K562 (cell line): ENCODE measurements around the gene TIFAB. TPM values are rescaled to one million over a fixed set of nuclear protein-coding genes. Genes with fewer than 3 reads are reported as not detected.

ENCODE experiments used
- ATAC-seq: fragments of 200-7000 bp; cut with Tn5 transposase; 3 replicates; pipeline ENCODE4 v1.9.1; 2020; ENCODE audit warnings: moderate library complexity
- BruUV-seq: library from RNA; stranded (reverse); fragments of 400-500 nt; replicated peaks from 2 replicates; lab custom pipeline; 2021; lab: Mats Ljungman, UMichigan
- CTCF ChIA-PET: fragments of 300-600 bp; formaldehyde crosslinking; extraction: SDS; loops from one replicate; lab custom pipeline; 2021; ENCODE audit warnings: low intra/inter-chr PET ratio; lab: Yijun Ruan, JAX
- POLR2A ChIA-PET: fragments of 300-600, 350-650 bp; sonication (Branson Sonifier 250); formaldehyde crosslinking; extraction: SDS; loops from one replicate; lab custom pipeline; 2021; ENCODE audit warnings: antibody characterized with exemption, inconsistent platforms; lab: Yijun Ruan, JAX
- DNase-seq, 4 experiments: peaks; one replicate each; pipeline versions ENCODE4 v3.0.0 to v3.0.0-alpha.2; 2011 to 2018; ENCODE audit warnings: low spot score in 3 of 4, mixed read lengths in 3 of 4; ENCODE audit errors: extremely low read depth in 1 of 4
- FAIRE-seq: peaks from 2 replicates; lab custom pipeline; 2011; peaks lifted over from hg19 to GRCh38; lab: Jason Lieb, UNC
- H2AFZ ChIP-seq: 2 replicates; pipeline ENCODE4 v1.6.0; 2011; ENCODE audit warnings: low read depth, low read length, control low read depth, inconsistent platforms
- H3K27ac ChIP-seq: fragments of 200-600 bp; 3 replicates; pipeline ENCODE4 v1.8.0; 2011; ENCODE audit warnings: low read depth, mild to moderate bottlenecking, control low read depth, inconsistent platforms, low read length, moderate library complexity, mixed read lengths; ENCODE audit errors: extremely low read depth
- H3K27me3 ChIP-seq, 2 experiments: fragments of 300-600 bp in 1 of 2; 2 replicates in 1 of 2; 3 replicates in 1 of 2; pipeline versions ENCODE4 v1.6.0 to v1.8.0; 2011; ENCODE audit warnings: inconsistent platforms in 2 of 2, low read length in 2 of 2, mild to moderate bottlenecking in 1 of 2, mixed read lengths in 1 of 2, moderate library complexity in 1 of 2; ENCODE audit not compliant: control insufficient read depth in 2 of 2, insufficient read depth in 2 of 2
- H3K36me3 ChIP-seq: fragments of 300-600 bp; 3 replicates; pipeline ENCODE4 v1.8.0; 2011; ENCODE audit warnings: mild to moderate bottlenecking, low read length, inconsistent platforms; ENCODE audit not compliant: control insufficient read depth, insufficient read depth
- H3K4me1 ChIP-seq, 2 experiments: fragments of 200-600 bp in 1 of 2; replicated peaks in 1 of 2; 2 replicates in 1 of 2; 3 replicates in 1 of 2; pipeline versions ENCODE4 v1.5.1 to v1.8.0; 2011; ENCODE audit warnings: inconsistent platforms in 2 of 2, low read length in 2 of 2, mild to moderate bottlenecking in 1 of 2, mixed read lengths in 1 of 2, moderate library complexity in 1 of 2; ENCODE audit not compliant: control insufficient read depth in 2 of 2, insufficient read depth in 2 of 2
- H3K4me2 ChIP-seq: 2 replicates; pipeline ENCODE4 v1.6.1; 2011; ENCODE audit warnings: low read length, control low read depth, inconsistent platforms, mixed read lengths; ENCODE audit not compliant: insufficient read depth
- H3K4me3 ChIP-seq: fragments of 200-600 bp; sonication (generic), shearing (Covaris generic); 2 replicates; pipeline ENCODE4 v1.5.1; 2016; ENCODE audit warnings: control low read depth, inconsistent platforms
- H3K79me2 ChIP-seq: fragments of 200-600 bp; 3 replicates; pipeline ENCODE4 v1.8.0; 2011; ENCODE audit warnings: low read length, inconsistent platforms; ENCODE audit not compliant: control insufficient read depth, insufficient read depth
- H3K9ac ChIP-seq, 2 experiments: 2 replicates each; pipeline versions ENCODE4 v1.6.0 to v1.6.1; 2011; ENCODE audit warnings: low read depth in 2 of 2, low read length in 2 of 2, control low read depth in 1 of 2, inconsistent platforms in 1 of 2, mild to moderate bottlenecking in 1 of 2, mixed read lengths in 1 of 2; ENCODE audit not compliant: insufficient read depth in 1 of 2
- H3K9me1 ChIP-seq: one replicate; pipeline ENCODE4 v1.6.0; 2011; ENCODE audit warnings: inconsistent platforms, mild to moderate bottlenecking, low read length, moderate library complexity; ENCODE audit not compliant: control insufficient read depth, insufficient read depth
- H3K9me3 ChIP-seq: replicated peaks from 2 replicates; pipeline ENCODE4 v1.5.1; 2011; ENCODE audit warnings: low read depth, low read length, inconsistent platforms; ENCODE audit not compliant: control insufficient read depth, insufficient read depth
- H4K20me1 ChIP-seq: replicated peaks from 2 replicates; pipeline ENCODE4 v1.6.1; 2011; ENCODE audit warnings: low read length, inconsistent platforms, mixed read lengths; ENCODE audit not compliant: control insufficient read depth, insufficient read depth
- HDGF ChIP-seq: fragments of 450-650 bp; IDR thresholded peaks from 2 replicates; pipeline ENCODE4 v1.6.1; 2016
- NFIX ChIP-seq: fragments of 250-450 bp; sonication (Bioruptor Pico); IDR thresholded peaks from 2 replicates; pipeline ENCODE4 v1.4.0; 2020; ENCODE audit warnings: low read depth, mild to moderate bottlenecking, moderate library complexity
- STAT6 ChIP-seq: sonication (generic); formaldehyde crosslinking; IDR thresholded peaks from 2 replicates; pipeline ENCODE4 v1.8.1; 2023; ENCODE audit warnings: mild to moderate bottlenecking, missing genetic modification reagents
- TARDBP ChIP-seq: fragments of 450-650 bp; IDR thresholded peaks from 2 replicates; pipeline ENCODE4 v1.6.1; 2016
- ZBTB7A ChIP-seq: IDR thresholded peaks from 2 replicates; pipeline ENCODE4 v1.6.1; 2011; ENCODE audit warnings: low read depth, mild to moderate bottlenecking, low read length, moderate library complexity, borderline replicate concordance; ENCODE audit not compliant: control insufficient read depth
- ZBTB8A ChIP-seq: fragments of 450-650 bp; IDR thresholded peaks from 2 replicates; pipeline ENCODE4 v1.6.1; 2018; ENCODE audit warnings: mild to moderate bottlenecking, moderate library complexity; ENCODE audit not compliant: partially characterized antibody
- WGBS: fragments of 100-300 bp; shearing (Covaris generic); methylation state at CpG from one replicate; pipeline ENCODE4 v1.1.6; 2016; ENCODE audit warnings: low coverage, mixed read lengths; ENCODE audit not compliant: insufficient coverage; ENCODE audit errors: missing lambda C conversion rate; 5-methylcytosine and 5-hydroxymethylcytosine counted together
- in situ Hi-C: fragments of 300-500 bp; cut with MboI; formaldehyde crosslinking; loops from 4 replicates; pipeline ENCODE4 v1.15.0; 2018; ENCODE audit warnings: inconsistent platforms, mixed read lengths
- intact Hi-C: fragments of 100-400 bp; cut with micrococcal nuclease; formaldehyde crosslinking; loops from 2 replicates; pipeline ENCODE4 v1.14.2; 2022
- polyA plus RNA-seq, 8 experiments: library from polyadenylated mRNA; depleted of rRNA in 4 of 8; stranded (reverse) in 5 of 8; unstranded in 3 of 8; fragments of >200 nt; fragmentation: Nextera tagmentation in 2 of 8; fragmentation: Illumina TruSeq in 1 of 8; extraction: Ambion mirVana in 2 of 8; extraction: Trizol in 1 of 8; gene quantifications; 2 replicates each; pipeline versions ENCODE4 v1.2.1 to v1.2.3, GENCODE V29; 2011 to 2014; ENCODE audit warnings: inconsistent platforms in 1 of 8, missing spikeins in 1 of 8
- total RNA-seq, 7 experiments: library from RNA; depleted of rRNA in 6 of 7; stranded (reverse); fragments of >200 nt in 6 of 7; fragmentation: Illumina TruSeq in 2 of 7; extraction: Trizol in 2 of 7; gene quantifications; 2 replicates each; pipeline versions ENCODE4 v1.2.1 to v1.2.3, GENCODE V29; 2011 to 2021; ENCODE audit warnings: low replicate concordance in 1 of 7

The TIFAB gene
- total and polyA plus RNA-seq, 9 of the 15 experiments (the other 6 are each of a cell fraction or from before 2014, with no cell fraction given) = not detected

- BruUV-seq = no TSS peak
- intact Hi-C loops (no loop called here), in situ Hi-C loops (no loop called here)
- no peak overlapping the region for H3K4me3 ChIP-seq
- H3K4me2 ChIP-seq = no peak overlapping the region
- CTCF ChIA-PET = no interaction called here
- no peak for FAIRE-seq
- no peak overlapping the region for H3K27ac ChIP-seq
- POLR2A ChIA-PET = interaction anchor here (0.6 to 2.0 kb wide), 3 partner anchors 17 to 124 kb away, joined by 3 to 7 read pairs (median 3); no protein-coding TSS in a partner anchor
- 59% methylated on average over 14 of the region's 14 CpGs for WGBS
- no peaks in the 10 kb centered on the region; a peak in 1 of 5 replicates for H3K27me3 ChIP-seq
- H2AFZ ChIP-seq = peak overlapping the region; percentile 46; the same call in 1 of the 2 replicates
- no peaks in the 10 kb centered on the region; the same call in 1 of the 2 replicates for H4K20me1 ChIP-seq
- no peaks in the 10 kb centered on the region for H3K79me2 ChIP-seq
- no peaks in the 10 kb centered on the region for H3K36me3 ChIP-seq
- DNase-seq = no peak
- H3K4me1 ChIP-seq = peaks cover 0 to 12% of the 10 kb centered on the region in 2 experiments; a peak in 2 of 5 replicates
- no peaks in the 10 kb centered on the region for H3K9me1 ChIP-seq
- no peak; the same call in 1 of the 3 replicates for ATAC-seq
- no peak for TF ChIP-seq ZBTB8A
- TF ChIP-seq STAT6 (CRISPR knock-in tag) = no peak
- TF ChIP-seq NFIX = no peak
- TF ChIP-seq TARDBP = no peak
- TF ChIP-seq HDGF = no peak
- TF ChIP-seq ZBTB7A = 0 out of 2 replicates have a peak, but pooled peaks have one; percentile 26
- TF ChIP-seq, all 486 proteins: peak for 1
- no peak overlapping the region for H3K9ac ChIP-seq
- no peaks in the 10 kb centered on the region for H3K9me3 ChIP-seq
These were observed 6.7 kb downstream of the TIFAB start for GRCh38 chr5:135445306-135445985.
